Cardiac septum (tissue), 1 donor: ENCODE measurements around the gene ZNF446. TPM values are rescaled to one million over a fixed set of nuclear protein-coding genes. Genes with fewer than 3 reads are reported as not detected.
"Not testable (repeated sequence)": the region's sequence is repeated elsewhere in the genome, so short reads cannot be mapped to it uniquely, and the experiment has no call there.

Source experiments
- DNase-seq: peaks from one replicate; pipeline ENCODE4 v3.0.0-alpha.2; 2020; ENCODE audit warnings: low spot score
- intact Hi-C: fragments of 100-400 bp; cut with DNase I; formaldehyde crosslinking; loops from one replicate; pipeline ENCODE4 v1.14.0; 2022
- long read RNA-seq: library from polyadenylated mRNA; unstranded; transcript quantifications from one replicate; pipeline ENCODE4 v2.0.0, GENCODE V29; 2021
- total RNA-seq: library from RNA; stranded (reverse); fragmentation: NEBNext Ultra II Directional; extraction: Animal tissue kit (Norgen Biotek cat#: 25700); gene quantifications from one replicate; pipeline ENCODE4 v1.2.1, GENCODE V29; 2021
- donor health status: DM: no; HTN: no; CAD: no.

The ZNF446 gene
- total RNA-seq, result 5.8 TPM
- long read RNA-seq, transcript ZNF446-203 (7 exons, 2,238 nt), result major isoform, 6 of 32 reads
- long read RNA-seq, partial matches to known transcripts, result 7 of 32 reads
- long read RNA-seq, other reads (novel, unspliced or antisense), result 18 of 32 reads

DNA sequence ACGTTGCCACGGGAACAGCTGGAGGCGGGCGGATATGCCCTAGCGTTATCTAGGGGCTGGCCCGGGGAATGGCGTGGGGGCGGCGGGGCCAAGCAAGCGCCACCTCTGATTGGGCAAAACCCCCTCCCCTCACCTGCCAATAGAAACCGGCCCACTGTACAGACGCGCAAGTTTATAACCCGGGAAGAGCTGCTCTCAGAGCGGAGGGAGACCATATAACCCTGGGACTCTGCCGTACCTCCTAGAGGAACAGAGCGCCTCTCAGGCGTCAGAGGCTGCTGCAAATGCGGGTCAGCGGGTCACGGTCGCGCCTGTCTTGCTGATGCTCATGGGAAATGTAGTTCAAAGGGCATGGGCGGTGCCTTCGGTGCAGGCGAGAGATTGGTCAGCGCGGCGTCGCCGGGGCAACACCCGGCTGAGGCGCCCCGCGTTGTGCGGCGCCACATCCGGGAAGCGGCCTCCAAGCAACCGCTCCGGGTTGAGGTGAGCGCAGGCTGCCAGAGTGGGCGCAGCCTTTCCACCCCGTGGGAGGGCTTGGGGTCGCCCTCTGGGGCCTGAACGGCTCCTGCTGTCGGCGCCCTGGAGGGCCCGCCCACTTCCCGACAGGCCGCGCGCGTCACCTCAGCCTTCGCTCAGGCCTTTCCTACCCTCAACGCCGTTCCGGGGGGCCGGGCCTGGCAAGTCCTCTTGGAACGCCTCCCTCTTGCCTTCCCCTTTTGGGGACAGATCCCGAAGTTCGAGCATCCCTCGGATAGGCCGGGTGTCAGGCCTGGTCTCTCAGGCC, at the start of gene ZNF446:
TSS of gene ZNF446 (plus strand) at position 639 of the 784 bp plus-strand sequence. CDS start 867 bp downstream, outside the sequence.
- DNase-seq, result peak; percentile 98
- intact Hi-C loops, result no loop called here

GRCh38 chr19:58428617-58429016, 47.5 kb upstream of the ZNF446 start:
- no peak for DNase-seq
- intact Hi-C loops, result no loop called here

DNA sequence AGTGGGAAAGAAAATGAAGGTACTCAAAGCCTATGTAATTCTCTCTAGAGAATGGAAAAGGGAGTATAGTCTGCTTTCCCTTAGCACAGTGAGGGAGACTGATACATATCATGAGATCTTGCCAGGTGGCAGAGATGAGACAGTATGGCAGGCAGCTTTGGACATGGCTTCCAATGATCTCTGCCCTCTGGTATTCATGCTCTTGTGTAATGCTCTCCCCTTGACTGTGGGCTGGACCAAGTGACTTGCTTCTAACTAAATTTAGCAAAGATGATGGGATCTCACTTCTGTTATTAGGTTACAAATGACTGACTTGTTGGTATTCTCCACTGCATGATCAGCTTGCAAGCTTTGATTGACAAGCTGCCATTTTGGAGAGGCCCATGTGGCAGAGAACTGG, 46.4 kb upstream of the ZNF446 start:
- intact Hi-C loops, result no loop called here
- DNase-seq, result no peak

DNA sequence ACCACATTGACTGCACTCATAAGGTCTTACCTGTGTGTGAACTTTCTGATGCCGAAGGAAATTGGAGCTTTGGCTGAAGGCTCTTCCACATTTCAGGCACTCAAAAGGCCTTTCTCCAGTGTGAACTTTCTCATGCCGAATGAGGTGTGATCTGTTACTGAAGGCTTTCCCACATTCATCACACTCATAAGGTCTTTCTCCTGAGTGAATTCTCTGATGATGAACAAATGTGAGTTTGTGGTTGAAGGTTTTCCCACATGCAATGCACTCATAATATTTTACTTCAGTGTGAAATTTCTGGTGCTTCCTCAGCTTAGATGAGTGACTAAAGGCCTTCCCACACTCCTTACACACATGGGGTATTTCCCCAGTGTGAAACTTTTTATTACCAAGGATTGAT, 41.9 kb upstream of the ZNF446 start:
- DNase-seq, result no peak
- intact Hi-C loops, result no loop called here

- intact Hi-C loops, result loop anchor here (1.0 kb wide), 2 partner anchors 26 to 32 kb away; partner anchors contain the start of gene ZNF584
- peak; percentile 97 for DNase-seq
These were observed 36.3 kb upstream of the ZNF446 start, which contains the start of gene ZNF132 for GRCh38 chr19:58439576-58440554. Gene ZNF132, minus strand, starts transcription at chr19:58440153. Its CDS starts 332 bp downstream, at chr19:58439821.

DNA sequence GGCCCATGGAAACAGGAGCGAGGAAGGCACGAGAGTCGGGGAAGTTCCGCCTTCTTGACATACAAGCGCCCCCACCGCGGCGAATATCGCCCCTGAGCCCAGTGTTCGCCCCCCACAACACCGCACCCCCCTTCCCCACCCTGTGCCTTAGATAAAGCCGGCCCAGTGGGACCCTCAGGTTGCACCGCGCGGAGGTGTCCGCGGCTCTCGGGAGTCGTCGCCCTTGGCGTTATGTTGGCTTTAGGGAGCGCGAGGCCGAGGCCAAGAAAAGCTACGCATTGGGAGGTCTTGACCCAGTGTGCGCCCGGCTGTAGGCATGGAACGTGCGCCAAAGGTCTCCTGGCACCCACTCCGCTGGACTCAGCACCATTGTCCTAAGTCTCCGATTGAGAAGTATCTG, 35.6 kb upstream of the ZNF446 start:
- no peak for DNase-seq
- intact Hi-C loops, result loop anchor here (1.0 kb wide), 2 partner anchors 26 to 32 kb away; partner anchors contain the start of gene ZNF584

- DNase-seq, intact Hi-C loops: not testable (repeated sequence)
These were observed 33.2 kb upstream of the ZNF446 start for GRCh38 chr19:58442986-58443385.

- DNase-seq, intact Hi-C loops: not testable (repeated sequence)
These were observed 27.3 kb upstream of the ZNF446 start for GRCh38 chr19:58448860-58449259.

- intact Hi-C loops, DNase-seq: not testable (repeated sequence)
These were observed 26.2 kb upstream of the ZNF446 start for GRCh38 chr19:58449980-58450379.

- intact Hi-C loops, result no loop called here
- no peak for DNase-seq
These were observed 25.2 kb upstream of the ZNF446 start for GRCh38 chr19:58450856-58451357.

- intact Hi-C loops, result no loop called here
- peak; percentile 95 for DNase-seq
These were observed 24.6 kb upstream of the ZNF446 start, which contains the start of gene ZNF324B for GRCh38 chr19:58451358-58452101. Gene ZNF324B, plus strand, starts transcription at chr19:58451622. Its CDS starts 2,080 bp downstream, at chr19:58453702.

DNA sequence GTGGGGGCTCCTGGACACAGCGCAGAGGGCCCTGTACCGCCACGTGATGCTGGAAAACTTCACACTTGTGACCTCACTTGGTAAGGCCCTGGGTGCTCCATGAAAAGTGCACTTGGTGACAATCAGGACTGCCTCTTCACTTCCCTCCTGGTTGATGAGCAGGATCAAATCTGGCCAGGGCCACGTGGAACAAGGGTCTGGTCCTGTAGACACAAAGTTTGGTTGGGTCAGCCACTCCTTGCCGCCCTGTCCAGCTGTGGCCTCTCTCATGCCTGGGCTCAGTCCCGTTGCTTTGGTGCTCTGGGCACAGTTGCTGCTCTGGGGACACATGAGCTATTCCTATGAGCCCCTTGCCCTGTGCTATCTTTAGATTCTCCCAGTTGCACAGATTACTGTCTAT, 22.4 kb upstream of the ZNF446 start:
- intact Hi-C loops, result no loop called here
- DNase-seq, result no peak

GRCh38 chr19:58455306-58455705, 20.8 kb upstream of the ZNF446 start:
- no peak for DNase-seq
- intact Hi-C loops, result no loop called here

DNA sequence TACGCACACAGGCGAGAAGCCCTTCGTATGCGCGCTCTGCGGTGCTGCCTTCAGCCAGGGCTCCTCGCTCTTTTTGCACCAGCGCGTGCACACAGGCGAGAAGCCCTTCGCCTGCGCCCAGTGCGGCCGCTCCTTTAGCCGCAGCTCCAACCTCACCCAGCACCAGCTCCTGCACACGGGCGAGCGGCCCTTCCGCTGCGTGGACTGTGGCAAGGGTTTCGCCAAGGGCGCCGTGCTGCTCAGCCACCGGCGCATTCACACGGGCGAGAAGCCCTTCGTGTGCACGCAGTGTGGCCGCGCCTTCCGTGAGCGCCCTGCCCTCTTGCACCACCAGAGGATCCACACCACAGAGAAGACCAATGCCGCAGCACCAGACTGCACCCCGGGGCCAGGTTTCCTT, 20.0 kb upstream of the ZNF446 start:
- intact Hi-C loops, result no loop called here
- DNase-seq, result no peak

- no peak for DNase-seq
- intact Hi-C loops, result no loop called here
These were observed 16.1 kb upstream of the ZNF446 start for GRCh38 chr19:58460039-58460438.

DNA sequence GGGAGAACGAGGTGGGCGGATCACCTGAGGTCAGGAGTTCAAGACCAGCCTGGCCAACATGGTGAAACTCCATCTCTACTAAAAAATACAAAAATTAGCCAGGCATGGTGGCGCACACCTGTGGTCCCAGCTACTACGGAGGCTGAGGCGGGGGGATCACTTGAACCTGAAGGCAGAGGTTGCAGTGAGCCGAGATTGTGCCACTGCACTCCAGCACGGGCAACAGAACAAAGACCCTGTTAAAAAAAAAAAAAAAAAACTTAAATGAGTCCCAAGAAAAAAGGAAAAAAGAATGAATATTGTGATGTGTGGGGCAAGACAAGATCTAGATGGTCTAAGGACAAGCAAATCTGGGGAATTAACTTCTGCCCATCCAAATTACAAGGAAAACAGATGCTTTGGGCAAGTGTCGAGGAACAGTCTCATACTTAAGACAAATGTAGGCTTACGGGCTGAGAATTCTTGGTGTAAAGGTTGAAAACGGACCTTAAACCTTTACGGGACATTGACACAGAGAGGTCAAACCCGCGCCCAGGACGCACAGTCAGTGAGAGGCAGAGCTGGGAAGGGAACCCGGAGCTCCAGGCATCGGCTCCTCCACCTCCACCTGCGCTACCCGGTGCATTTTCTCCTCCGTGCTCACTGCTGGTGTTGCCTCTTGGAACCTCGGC, 9.9 kb upstream of the ZNF446 start:
- no peak for DNase-seq
- intact Hi-C loops, result loop anchor here (1.0 kb wide), 1 partner anchor 26 kb away; the partner anchor contains the start of gene ZNF132

- DNase-seq, result peak; percentile 99
- intact Hi-C loops, result loop anchor here (1.0 kb wide), 1 partner anchor 27 kb away; the partner anchor contains the start of gene ZNF132
These were observed 9.2 kb upstream of the ZNF446 start, which contains the start of gene ZNF324 for GRCh38 chr19:58466760-58467589. Gene ZNF324, plus strand, starts transcription at chr19:58467080. Its CDS starts 2,106 bp downstream, at chr19:58469186.
